Measurements from ENCODE around the gene PAX2.

The PAX2 gene

GRCh38 chr10:100725071-100725471, 20.3 kb upstream of the PAX2 start:
- DNase-seq: no peak

DNA sequence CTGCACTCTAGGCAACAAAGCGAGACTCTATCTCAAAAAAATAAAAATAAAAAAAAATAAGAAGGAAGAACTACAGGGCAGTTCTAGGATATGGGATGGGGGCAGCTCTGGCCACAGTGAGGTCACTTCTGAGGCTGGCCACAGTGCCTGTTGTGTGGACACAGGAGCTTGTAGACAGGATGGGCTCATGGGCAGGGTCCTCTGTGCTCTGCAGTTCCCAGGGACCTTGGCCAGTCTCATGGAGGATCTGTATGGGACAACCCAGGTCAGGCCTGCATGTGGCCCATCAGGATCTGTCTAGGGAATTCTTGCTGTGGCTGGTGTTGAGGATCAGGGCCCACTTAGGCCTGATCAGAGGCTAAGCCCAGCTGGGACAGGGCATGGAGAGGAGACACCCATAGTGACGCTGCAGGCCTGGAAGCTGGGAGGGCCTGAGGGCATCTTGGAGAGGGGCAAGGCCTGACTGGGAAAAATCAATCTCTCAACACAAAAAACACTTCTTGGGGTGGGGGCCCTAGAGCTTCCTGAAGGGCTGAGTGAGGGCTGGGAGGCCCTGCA, 19.4 kb upstream of the PAX2 start:
- no peak for DNase-seq

GRCh38 chr10:100727808-100728207, 17.6 kb upstream of the PAX2 start:
- no peak for DNase-seq

- DNase-seq: no peak
These were observed 16.2 kb upstream of the PAX2 start for GRCh38 chr10:100728928-100729861.

- no peak for DNase-seq
These were observed 15.3 kb upstream of the PAX2 start for GRCh38 chr10:100729862-100730724.

- no peak for DNase-seq
These were observed 14.5 kb upstream of the PAX2 start for GRCh38 chr10:100730725-100731406.

DNA sequence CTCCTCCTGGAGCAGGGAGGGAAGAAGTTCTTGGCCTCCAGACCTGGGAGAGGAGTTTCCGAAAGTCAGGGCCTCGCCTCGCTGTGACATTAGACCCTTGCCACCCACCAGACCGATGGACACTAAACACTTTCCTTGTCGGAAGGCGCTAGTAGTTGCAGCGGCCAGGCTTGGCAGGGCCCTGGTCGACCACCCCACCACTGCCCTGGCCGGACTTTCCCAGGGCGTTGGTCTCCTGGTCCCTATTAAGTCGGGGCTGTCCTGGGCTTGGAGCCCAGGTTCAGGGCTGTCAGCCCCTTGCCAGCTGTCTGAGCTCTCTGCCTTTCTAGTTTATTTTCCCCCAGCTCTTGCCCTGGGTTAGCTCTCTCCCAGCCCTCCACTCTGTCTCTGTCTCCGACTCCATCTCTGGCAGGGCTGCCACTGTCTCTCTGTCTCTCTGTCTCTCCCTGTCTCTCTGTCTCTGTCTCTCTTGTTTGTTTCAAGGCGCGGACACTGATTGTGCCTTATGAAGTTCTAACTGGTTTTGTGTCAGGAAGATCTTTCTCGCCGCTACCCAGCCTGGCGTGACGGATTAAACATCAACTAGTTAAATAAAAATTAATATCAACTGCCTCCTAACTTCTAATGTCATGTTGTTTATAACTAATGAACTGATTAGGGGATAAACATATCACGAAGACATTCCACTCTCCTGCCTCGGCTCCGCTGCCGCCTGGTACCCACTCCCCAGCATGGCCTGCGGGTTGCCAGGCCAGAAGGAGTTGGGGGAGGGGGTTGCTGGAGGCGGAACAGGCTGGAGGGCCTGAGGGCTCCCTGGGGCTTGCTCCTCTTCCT, 13.8 kb upstream of the PAX2 start:
- no peak for DNase-seq

DNA sequence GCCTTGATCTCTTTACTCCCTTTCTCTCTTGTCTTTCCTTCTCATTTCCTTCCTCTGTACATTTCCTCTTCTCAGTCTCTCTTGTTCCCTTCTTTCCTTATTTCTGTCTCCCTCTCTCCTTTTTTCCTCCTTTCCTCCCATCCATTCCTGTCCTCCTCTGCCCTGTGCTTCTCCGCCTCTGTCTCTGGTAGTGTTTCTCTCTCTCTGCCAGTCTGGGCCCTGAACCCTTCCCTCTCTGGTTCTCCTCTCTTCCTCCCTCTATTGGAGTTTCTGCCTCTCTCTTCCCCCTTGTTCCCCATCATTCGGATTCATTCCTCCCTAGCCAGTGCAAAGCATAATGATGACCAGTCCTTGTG, 13.2 kb upstream of the PAX2 start:
- no peak for DNase-seq

DNA sequence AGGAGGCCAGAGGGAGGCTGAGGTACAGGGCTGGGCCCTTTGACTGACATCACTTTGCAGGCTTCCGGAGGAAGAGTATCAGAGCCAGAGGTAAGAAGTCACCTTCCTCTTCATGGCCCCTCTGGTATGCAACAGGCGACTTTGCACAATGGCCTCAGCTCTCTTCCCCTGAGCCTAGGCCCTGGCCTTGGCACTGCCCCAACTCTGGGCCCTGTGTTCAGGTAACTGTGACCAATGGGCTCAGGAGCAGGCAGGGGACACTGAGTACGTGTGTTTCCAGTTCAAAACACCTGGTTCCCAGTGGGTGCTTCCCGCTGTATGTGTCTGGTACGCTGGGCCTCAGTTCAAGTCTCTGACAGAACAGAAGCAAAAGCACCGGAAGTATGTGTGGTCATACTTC, 12.1 kb upstream of the PAX2 start:
- no peak for DNase-seq

DNA sequence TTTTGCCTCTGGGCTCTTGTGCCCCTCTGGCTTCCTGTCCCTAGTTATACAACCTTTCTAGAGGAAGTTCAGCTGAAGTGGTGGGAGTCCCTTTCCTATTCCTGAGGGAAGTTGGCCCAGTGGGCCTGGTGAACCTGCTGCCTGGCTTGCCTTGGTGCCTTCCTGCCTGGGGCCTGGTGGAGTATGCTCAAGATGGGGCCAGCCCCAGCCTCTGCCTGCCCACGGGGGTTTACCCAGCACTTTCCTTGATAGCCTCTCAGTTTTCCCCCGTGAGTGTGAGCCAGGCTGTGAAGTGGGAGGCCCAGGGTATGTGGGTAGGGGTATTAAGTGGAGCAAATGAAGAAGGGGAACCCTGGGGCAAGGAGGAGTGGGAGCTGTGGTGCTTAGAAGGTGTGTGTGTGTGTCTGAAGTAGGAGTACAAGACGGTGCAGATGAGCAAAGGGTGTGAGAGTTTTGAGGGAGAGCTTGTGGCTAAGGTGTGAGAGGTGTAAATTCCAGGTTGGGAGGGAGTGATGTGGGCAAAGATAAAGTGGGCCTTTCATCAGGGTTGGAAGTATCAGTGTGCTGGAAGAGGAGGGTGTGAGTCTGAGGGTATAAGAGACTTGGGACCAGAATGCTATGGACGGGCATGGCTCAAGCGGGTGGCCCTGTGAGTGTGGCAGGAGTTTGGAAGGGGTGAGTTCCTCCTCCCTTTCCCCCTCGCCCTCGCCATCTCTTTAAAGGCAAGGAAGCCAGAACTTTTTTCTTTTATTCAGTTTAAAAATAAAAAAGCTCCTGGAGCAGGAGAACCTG, 10.9 kb upstream of the PAX2 start:
- DNase-seq: no peak

- no peak for DNase-seq
These were observed 10.4 kb upstream of the PAX2 start for GRCh38 chr10:100735087-100735336.

DNA sequence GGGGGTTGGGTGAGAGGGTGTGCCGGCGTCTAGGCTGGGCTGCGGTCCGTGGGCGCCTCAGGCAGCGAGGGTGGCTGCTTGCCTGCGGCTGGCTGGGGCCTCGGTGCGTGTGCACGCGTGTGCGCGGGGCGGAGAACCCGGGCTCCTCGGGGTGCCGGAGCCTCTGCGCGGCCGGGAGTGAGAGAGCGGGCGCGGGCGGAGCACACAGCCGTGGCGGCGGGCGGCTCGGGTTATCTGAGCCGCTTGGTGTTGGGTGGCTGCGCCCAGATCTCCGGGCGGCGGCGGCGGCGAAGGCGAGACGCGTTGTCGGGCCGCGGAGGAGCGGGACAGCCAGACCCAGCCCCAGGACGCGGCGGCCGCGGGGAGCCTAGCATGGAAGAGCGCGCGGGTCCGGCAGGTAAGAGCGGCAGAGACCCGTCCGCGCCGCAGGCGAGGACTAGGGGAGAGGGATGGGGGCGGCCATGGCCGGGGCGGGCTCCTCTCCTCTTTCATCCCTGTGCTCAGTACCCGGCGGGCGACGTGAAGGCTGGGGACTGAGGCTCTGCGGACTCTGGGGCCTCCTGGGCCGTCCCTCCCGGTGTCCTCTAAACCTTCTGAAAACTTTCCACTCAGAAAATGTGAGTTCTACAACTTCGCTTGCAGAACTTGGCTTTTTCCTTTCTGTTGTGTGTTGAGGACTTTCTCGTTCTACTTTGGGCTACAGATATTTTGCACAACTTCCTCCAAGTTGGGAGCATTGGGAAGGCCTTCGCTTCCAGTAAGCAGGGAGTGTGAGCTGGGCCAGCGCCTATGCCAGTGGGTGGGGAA, 9.8 kb upstream of the PAX2 start:
- no peak for DNase-seq

DNA sequence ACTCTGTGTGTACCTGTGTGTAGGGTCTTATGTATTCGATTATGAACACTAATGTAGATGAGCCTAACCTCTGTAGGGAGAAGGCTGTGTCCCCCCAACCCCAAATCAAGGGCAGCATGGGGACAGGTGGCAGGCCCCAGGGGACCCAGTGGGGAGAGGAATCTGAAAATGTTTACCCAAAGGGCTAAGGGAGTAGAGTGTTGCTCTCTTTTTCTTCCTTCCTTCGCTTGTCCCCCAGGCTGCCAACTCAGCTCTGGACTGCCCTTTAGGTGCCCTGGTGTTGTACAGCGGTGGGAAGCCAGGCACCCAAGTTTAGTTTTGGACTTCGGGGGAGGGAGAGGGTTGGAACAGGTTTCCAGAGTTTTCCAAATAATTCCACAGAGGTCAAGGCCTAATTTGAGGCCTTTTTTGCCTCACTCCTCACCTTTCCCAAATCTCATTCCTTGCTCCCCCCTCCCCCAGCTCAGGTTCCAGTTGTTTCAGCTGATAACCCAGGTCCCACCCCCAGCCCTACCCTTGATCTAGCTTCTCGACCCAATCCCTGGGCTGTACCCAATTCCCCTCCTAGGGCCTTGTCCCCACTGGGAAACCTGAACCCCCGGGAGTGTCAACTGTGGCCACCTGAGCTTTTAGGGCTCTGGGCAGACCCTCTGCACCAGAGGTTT, 9.1 kb upstream of the PAX2 start:
- no peak for DNase-seq

- no peak for DNase-seq
These were observed 8.5 kb upstream of the PAX2 start for GRCh38 chr10:100736809-100737354.

- DNase-seq: no peak
These were observed 7.9 kb upstream of the PAX2 start for GRCh38 chr10:100737355-100738054.

DNA sequence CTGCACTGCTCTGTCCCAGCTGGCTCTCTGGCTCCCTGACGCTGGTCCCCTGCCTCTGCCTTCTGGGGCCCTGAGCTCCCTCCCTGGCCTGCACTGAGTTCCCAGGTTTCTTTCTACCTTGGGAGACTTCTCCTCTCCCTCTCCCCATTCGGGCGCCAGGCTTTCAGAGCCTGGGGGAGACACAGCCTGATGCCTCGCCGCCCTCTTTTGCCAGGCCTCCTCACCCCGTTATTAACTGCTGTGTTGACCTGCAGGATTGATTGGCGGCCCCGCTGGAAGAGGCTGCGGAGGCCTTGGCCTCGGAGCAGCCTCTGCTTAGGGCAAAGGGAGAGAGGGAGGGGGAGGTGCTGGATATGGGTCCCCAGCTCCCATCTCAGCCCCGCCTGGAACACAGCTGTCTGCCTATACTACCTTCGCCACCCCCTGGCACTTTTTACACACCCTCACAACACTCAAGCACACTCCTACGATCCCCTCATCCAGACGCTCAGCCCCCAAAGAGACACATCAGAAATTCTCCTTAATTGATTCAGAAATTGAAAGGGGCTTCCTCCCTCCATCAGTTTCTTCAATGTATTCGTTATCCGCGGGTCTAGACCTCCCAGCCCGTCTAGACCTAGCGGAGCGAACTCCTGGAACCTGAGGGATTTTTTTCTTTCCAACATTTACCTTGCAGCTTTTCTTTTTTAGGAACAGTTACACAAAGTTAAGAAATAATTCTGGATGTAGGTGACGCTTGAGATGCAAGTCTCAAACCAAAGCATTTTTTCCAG, 7.1 kb upstream of the PAX2 start:
- DNase-seq: no peak

DNA sequence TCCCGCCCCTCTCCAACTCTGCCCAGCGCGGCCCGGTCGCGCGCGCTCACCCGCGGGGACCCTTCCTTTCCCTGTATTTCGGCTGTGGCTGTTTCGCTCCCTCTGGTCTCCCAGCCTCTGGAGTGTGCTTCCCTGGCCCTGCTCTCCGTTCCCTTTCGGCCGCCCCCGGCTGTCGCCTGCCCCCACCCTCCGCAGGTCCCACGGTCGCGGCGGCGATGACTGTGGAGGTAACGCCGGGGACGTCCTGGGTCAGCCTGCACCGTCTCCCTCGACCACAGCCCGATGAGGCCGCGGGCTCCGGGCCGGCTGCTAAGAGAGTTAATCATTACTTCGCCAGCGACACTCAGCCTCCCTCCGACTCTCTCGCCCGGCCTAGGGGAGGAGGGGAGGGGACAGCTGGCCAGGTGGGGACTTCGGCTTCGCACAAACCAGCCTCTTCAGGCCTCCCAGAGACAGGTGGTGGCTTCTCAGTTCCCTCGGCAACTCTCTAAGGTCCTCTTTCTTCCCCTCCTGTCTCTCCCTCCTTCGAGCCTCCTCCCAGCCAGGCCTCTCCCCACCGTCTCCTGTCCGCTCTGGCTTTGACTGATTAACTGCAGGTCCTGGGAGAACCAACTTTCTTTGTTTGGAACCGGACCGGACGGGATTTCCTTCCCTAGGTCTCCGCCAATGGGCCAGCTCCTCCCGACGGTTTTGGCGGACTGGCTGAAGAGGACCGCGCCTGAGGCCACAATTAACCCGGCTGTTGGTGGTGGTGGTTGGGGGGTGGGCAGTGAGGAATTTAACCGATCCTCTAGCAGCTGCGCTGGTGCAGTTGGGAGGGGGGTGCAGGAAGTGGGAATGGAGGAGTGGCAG, 5.6 kb upstream of the PAX2 start:
- no peak for DNase-seq
